ENCODE measurements around the gene ALG1. TPM values are rescaled to one million over a fixed set of nuclear protein-coding genes. Genes with fewer than 3 reads are reported as not detected.
A peak's percentile ranks its signal among the peaks of the same experiment; 100 is the strongest.

The ALG1 gene
- total and polyA plus RNA-seq, 2 of the 13 experiments (the other 11 are each of a cell fraction or from before 2014, with no cell fraction given), result 43.3 to 75.6 TPM

- TF ChIP-seq PAXIP1 (CRISPR knock-in tag; conservative IDR thresholded peaks at IDR 0.05) (peak; percentile 49), ZFX (CRISPR knock-in tag; IDR thresholded peaks at IDR 0.05; ENCODE audit: low read depth) (peak; percentile 75), GZF1 (CRISPR knock-in tag; IDR thresholded peaks at IDR 0.05) (0 out of 2 replicates have a peak, but pooled peaks have one; percentile 23), GABPB1 (CRISPR knock-in tag; IDR thresholded peaks at IDR 0.05) (peak; percentile 76), MNT (IDR thresholded peaks at IDR 0.05) (peak; percentile 69), RAD21 (CRISPR knock-in tag; IDR thresholded peaks at IDR 0.05) (peak; percentile 37; the same call in 1 of the 2 replicates), ZKSCAN8 (CRISPR knock-in tag; IDR thresholded peaks at IDR 0.05; ENCODE audit: borderline replicate concordance) (peak; percentile 11; the same call in 1 of the 2 replicates), HOXA3 (CRISPR knock-in tag; IDR thresholded peaks at IDR 0.05) (peak; percentile 20), ZNF121 (CRISPR knock-in tag; IDR thresholded peaks at IDR 0.05) (peak; percentile 73), ZNF747 (CRISPR knock-in tag; IDR thresholded peaks at IDR 0.05; ENCODE audit: borderline replicate concordance) (peak; percentile 93; the same call in 1 of the 2 replicates), ZNF441 (CRISPR knock-in tag; IDR thresholded peaks at IDR 0.05; ENCODE audit: borderline replicate concordance) (peak; percentile 12; the same call in 1 of the 2 replicates), EEA1 (CRISPR knock-in tag; IDR thresholded peaks at IDR 0.05; ENCODE audit: borderline replicate concordance) (0 out of 2 replicates have a peak, but pooled peaks have one; percentile 66), PITX1 (CRISPR knock-in tag; IDR thresholded peaks at IDR 0.05) (peak; percentile 72), ZGPAT (CRISPR knock-in tag; IDR thresholded peaks at IDR 0.05) (0 out of 2 replicates have a peak, but pooled peaks have one; percentile 48), KDM2A (CRISPR knock-in tag; IDR thresholded peaks at IDR 0.05; ENCODE audit: borderline replicate concordance, low read depth) (peak; percentile 43; the same call in 1 of the 2 replicates), FOXO4 (CRISPR knock-in tag; conservative IDR thresholded peaks at IDR 0.05) (0 out of 2 replicates have a peak, but pooled peaks have one; percentile 72), HOXA5 (CRISPR knock-in tag; IDR thresholded peaks at IDR 0.05) (peak; percentile 57), AHR (CRISPR knock-in tag; IDR thresholded peaks at IDR 0.05) (peak; percentile 65; the same call in 1 of the 2 replicates), ZNF788 (CRISPR knock-in tag; IDR thresholded peaks at IDR 0.05; ENCODE audit: borderline replicate concordance) (peak; percentile 54; the same call in 1 of the 2 replicates)
Measured at GRCh38 chr16:5098221-5099159, 26.8 kb downstream of the ALG1 start (continued).
